Gastroesophageal sphincter (tissue), 3 donors: ENCODE results near the gene ZFHX3.

Source experiments
- CTCF ChIP-seq, 4 experiments: fragments of 200-600 bp in 2 of 4; fragments of 450-650 bp in 2 of 4; sonication (generic) in 1 of 4; IDR thresholded peaks; one replicate each; pipeline ENCODE4 v1.5.1; 2017 to 2019; ENCODE audit warnings: antibody characterized with exemption in 4 of 4, mild to moderate bottlenecking in 2 of 4, moderate library complexity in 2 of 4
- POLR2A ChIP-seq, 2 donors: fragments of 450-650 bp; IDR thresholded peaks; one replicate each; pipeline ENCODE4 v1.6.1; 2017; ENCODE audit warnings: antibody characterized with exemption in 2 of 2, mild to moderate bottlenecking in 2 of 2, moderate library complexity in 1 of 2
- POLR2AphosphoS5 ChIP-seq: sonication (generic); formaldehyde crosslinking; IDR thresholded peaks from one replicate; pipeline ENCODE4 v1.6.1; 2017; ENCODE audit warnings: antibody characterized with exemption

- no peak for TF ChIP-seq CTCF (IDR thresholded peaks at IDR 0.05)
- TF ChIP-seq POLR2A (IDR thresholded peaks at IDR 0.05), result no peak
- TF ChIP-seq POLR2AphosphoS5, result no peak
Observed at GRCh38 chr16:72884573-72884972, 163.4 kb downstream of the ZFHX3 start.
